ENCODE results near the gene MCAT. TPM values are rescaled to one million over a fixed set of nuclear protein-coding genes. Genes with fewer than 3 reads are reported as not detected.
A peak's percentile ranks its signal among the peaks of the same experiment; 100 is the strongest.

Gene MCAT
- total RNA-seq, 1 donor from 2014 or later: 4.6 TPM

GRCh38 chr22:43160497-43161126 is 17.4 kb upstream of the MCAT start:
- H3K4me1 ChIP-seq: no peaks in the 10 kb centered on the region

GRCh38 chr22:43159484-43160178 is 16.4 kb upstream of the MCAT start:
- H3K36me3 ChIP-seq: peaks cover 17 to 31% of the 10 kb centered on the region in 2 donors
- H3K4me1 ChIP-seq: no peaks in the 10 kb centered on the region
- H3K27me3 ChIP-seq: no peaks in the 10 kb centered on the region
- H3K4me3 ChIP-seq: no peak overlapping the region
- no peak for DNase-seq (ENCODE audit: low spot score in 2 of 2)
- no peak overlapping the region for H3K27ac ChIP-seq
- intact Hi-C loops (cut with DNase I): no loop called here
- H3K9me3 ChIP-seq: no peaks in the 10 kb centered on the region
- TF ChIP-seq CTCF (IDR thresholded peaks at IDR 0.05): peak in 1 of 3 experiments; percentile 16

More at GRCh38 chr22:43160497-43161126, 17.4 kb upstream of the MCAT start:
- Histone ChIP-seq H3K27me3 (no peaks in the 10 kb centered on the region), H3K9me3 (no peaks in the 10 kb centered on the region), H3K4me3 (no peak overlapping the region), H3K36me3 (peaks cover 17 to 34% of the 10 kb centered on the region in 2 donors), H3K27ac (no peak overlapping the region)
- DNase-seq (ENCODE audit: low spot score in 2 of 2): no peak
- TF ChIP-seq CTCF (IDR thresholded peaks at IDR 0.05): no peak
- intact Hi-C loops (cut with DNase I): no loop called here

GRCh38 chr22:43158778-43159483 is 15.7 kb upstream of the MCAT start:
- no peak for DNase-seq (ENCODE audit: low spot score in 2 of 2)
- Histone ChIP-seq H3K27me3 (no peaks in the 10 kb centered on the region), H3K4me1 (peaks cover 0 to 1% of the 10 kb centered on the region in 2 donors), H3K36me3 (peaks cover 17 to 28% of the 10 kb centered on the region in 2 donors), H3K4me3 (no peak overlapping the region), H3K27ac (no peak overlapping the region), H3K9me3 (no peaks in the 10 kb centered on the region)
- intact Hi-C loops (cut with DNase I): no loop called here
- no peak for TF ChIP-seq CTCF (IDR thresholded peaks at IDR 0.05)

GRCh38 chr22:43157874-43158546 is 14.8 kb upstream of the MCAT start:
- H3K9me3 ChIP-seq: no peaks in the 10 kb centered on the region
- peaks cover 12 to 25% of the 10 kb centered on the region in 2 donors for H3K36me3 ChIP-seq
- peaks cover 0 to 5% of the 10 kb centered on the region in 2 donors for H3K4me1 ChIP-seq
- no peak for TF ChIP-seq CTCF (IDR thresholded peaks at IDR 0.05)
- no peak for DNase-seq (ENCODE audit: low spot score in 2 of 2)
- no peak overlapping the region for H3K27ac ChIP-seq
- no peaks in the 10 kb centered on the region for H3K27me3 ChIP-seq
- intact Hi-C loops (cut with DNase I): no loop called here
- no peak overlapping the region for H3K4me3 ChIP-seq

GRCh38 chr22:43156413-43156812 is 13.2 kb upstream of the MCAT start:
- Histone ChIP-seq H3K4me3 (no peak overlapping the region), H3K27me3 (no peaks in the 10 kb centered on the region), H3K4me1 (peaks cover 3 to 5% of the 10 kb centered on the region in 2 donors), H3K36me3 (peaks cover 8 to 12% of the 10 kb centered on the region in 2 donors), H3K27ac (no peak overlapping the region), H3K9me3 (no peaks in the 10 kb centered on the region)
- no peak for DNase-seq (ENCODE audit: low spot score in 2 of 2)
- intact Hi-C loops (cut with DNase I): no loop called here
- TF ChIP-seq CTCF (IDR thresholded peaks at IDR 0.05): no peak
